Right lobe of liver (tissue), 6 donors: ENCODE data around the gene TCF12. TPM values are rescaled to one million over a fixed set of nuclear protein-coding genes. Genes with fewer than 3 reads are reported as not detected.

Experiments
- ATAC-seq, 4 donors: fragments of 200-7000 bp; cut with Tn5 transposase; one replicate each; pipeline ENCODE4 v1.9.1; 2020; ENCODE audit warnings: mild to moderate bottlenecking in 4 of 4, moderate library complexity in 4 of 4
- DNase-seq, 3 donors: peaks; one replicate each; pipeline ENCODE4 v3.0.0-alpha.2; 2020
- H3K27ac ChIP-seq, 3 donors: fragments of 200-600 bp; one replicate each; pipeline ENCODE4 v1.8.0; 2022
- H3K27me3 ChIP-seq, 2 donors: fragments of 200-600 bp; one replicate each; pipeline ENCODE4 v1.8.0; 2022
- H3K36me3 ChIP-seq, 4 donors: fragments of 200-600 bp; sonication (generic) in 1 of 4; one replicate each; pipeline versions ENCODE4 v1.5.1 to v1.8.0; 2017 to 2022; ENCODE audit warnings: control low read depth in 1 of 4
- H3K4me1 ChIP-seq, 4 donors: fragments of 200-600 bp; sonication (generic) in 1 of 4; one replicate each; pipeline versions ENCODE4 v1.5.1 to v1.8.0; 2017 to 2022; ENCODE audit warnings: control low read depth in 1 of 4
- H3K4me3 ChIP-seq, 3 donors: fragments of 200-600 bp; one replicate each; pipeline ENCODE4 v1.8.0; 2022
- H3K9me3 ChIP-seq, 4 donors: fragments of 200-600 bp; sonication (generic) in 1 of 4; one replicate each; pipeline versions ENCODE4 v1.5.1 to v1.8.0; 2017 to 2022; ENCODE audit warnings: control low read depth in 1 of 4
- POLR2A ChIP-seq: fragments of 450-650 bp; IDR thresholded peaks from one replicate; pipeline ENCODE4 v1.6.1; 2017; ENCODE audit warnings: antibody characterized with exemption, mild to moderate bottlenecking
- WGBS: methylation state at CpG from one replicate; pipeline ENCODE4 v1.1.6; 2018; ENCODE audit warnings: low coverage, low lambda C conversion rate; ENCODE audit not compliant: insufficient coverage; ENCODE audit errors: missing lambda C conversion rate; 5-methylcytosine and 5-hydroxymethylcytosine counted together
- intact Hi-C, 2 donors: fragments of 100-400 bp; cut with DNase I; formaldehyde crosslinking; loops; one replicate each; pipeline versions ENCODE4 v1.11.2 to v1.14.1; 2022
- total RNA-seq, 6 experiments: library from RNA; depleted of rRNA in 2 of 6; stranded (reverse); fragments of >200 nt in 2 of 6; fragmentation: NEBNext Ultra II Directional in 3 of 6; extraction: Animal tissue kit (Norgen Biotek cat#: 25700) in 3 of 6; gene quantifications; one replicate each; pipeline versions ENCODE4 v1.1.0 to v1.2.4, GENCODE V29; 2016 to 2023
- TF ChIP-seq, protein P1 (sequence below), 4 donors: fragments of 200-600 bp in 3 of 4; fragments of 450-650 bp in 1 of 4; IDR thresholded peaks; one replicate each; pipeline versions ENCODE4 v1.5.1 to v1.8.0; 2016 to 2022; ENCODE audit warnings: antibody characterized with exemption in 4 of 4, mild to moderate bottlenecking in 2 of 4
- donor health status: DM: no; HTN: yes; CAD: no.
- donor health status: DM: no; HTN: no; CAD: no.
- donor health status: DM: no; HTN: no; CAD: no.
- donor health status: DM: no; HTN: yes; CAD: no.
- donor health status: DM: no; HTN: yes; CAD: no.

The TCF12 gene
- total RNA-seq, 6 experiments from 2014 or later = 28.9 to 41.9 (median 35.3) TPM

GRCh38 chr15:57122080-57122840 is 203.8 kb downstream of the TCF12 start:
- DNase-seq = no peak
- Histone ChIP-seq H3K9me3 (no peaks in the 10 kb centered on the region), H3K4me1 (peaks cover 0 to 4% (median 0%) of the 10 kb centered on the region in 4 donors), H3K4me3 (no peak overlapping the region), H3K27ac (no peak overlapping the region), H3K36me3 (no peaks in the 10 kb centered on the region), H3K27me3 (no peaks in the 10 kb centered on the region)
- no peak for ATAC-seq
- no peak for TF ChIP-seq POLR2A
- TF ChIP-seq, protein P1, sequence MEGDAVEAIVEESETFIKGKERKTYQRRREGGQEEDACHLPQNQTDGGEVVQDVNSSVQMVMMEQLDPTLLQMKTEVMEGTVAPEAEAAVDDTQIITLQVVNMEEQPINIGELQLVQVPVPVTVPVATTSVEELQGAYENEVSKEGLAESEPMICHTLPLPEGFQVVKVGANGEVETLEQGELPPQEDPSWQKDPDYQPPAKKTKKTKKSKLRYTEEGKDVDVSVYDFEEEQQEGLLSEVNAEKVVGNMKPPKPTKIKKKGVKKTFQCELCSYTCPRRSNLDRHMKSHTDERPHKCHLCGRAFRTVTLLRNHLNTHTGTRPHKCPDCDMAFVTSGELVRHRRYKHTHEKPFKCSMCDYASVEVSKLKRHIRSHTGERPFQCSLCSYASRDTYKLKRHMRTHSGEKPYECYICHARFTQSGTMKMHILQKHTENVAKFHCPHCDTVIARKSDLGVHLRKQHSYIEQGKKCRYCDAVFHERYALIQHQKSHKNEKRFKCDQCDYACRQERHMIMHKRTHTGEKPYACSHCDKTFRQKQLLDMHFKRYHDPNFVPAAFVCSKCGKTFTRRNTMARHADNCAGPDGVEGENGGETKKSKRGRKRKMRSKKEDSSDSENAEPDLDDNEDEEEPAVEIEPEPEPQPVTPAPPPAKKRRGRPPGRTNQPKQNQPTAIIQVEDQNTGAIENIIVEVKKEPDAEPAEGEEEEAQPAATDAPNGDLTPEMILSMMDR (IDR thresholded peaks at IDR 0.05) = no peak
- intact Hi-C loops = no loop called here
- 46% methylated on average over 2 of the region's 2 CpGs for WGBS

DNA sequence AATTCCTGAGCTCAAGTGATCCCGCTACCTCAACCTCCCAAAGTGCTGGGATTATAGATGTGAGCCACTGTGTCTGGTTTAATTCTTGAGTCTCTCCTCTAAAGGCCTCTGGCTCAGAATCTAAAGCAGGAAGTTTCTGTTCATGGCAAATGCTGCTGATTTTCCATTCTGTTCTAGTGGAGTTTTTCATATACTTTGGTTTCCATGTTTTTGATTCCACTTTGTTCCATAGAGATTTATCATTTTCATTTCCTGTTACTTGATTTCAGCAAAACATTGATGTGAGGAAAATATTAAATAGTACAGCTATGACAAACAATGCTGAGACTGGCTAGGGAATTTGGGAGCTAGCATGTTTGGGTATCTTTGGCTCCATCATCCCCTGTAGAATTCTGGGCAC is 205.6 kb downstream of the TCF12 start:
- DNase-seq (no peak), ATAC-seq (no peak)
- intact Hi-C loops = no loop called here
- Histone ChIP-seq H3K4me3 (no peak overlapping the region), H3K27ac (no peak overlapping the region), H3K9me3 (no peaks in the 10 kb centered on the region), H3K36me3 (no peaks in the 10 kb centered on the region), H3K27me3 (no peaks in the 10 kb centered on the region), H3K4me1 (peaks cover 0 to 4% (median 0%) of the 10 kb centered on the region in 4 donors)
- TF ChIP-seq, protein P1 (IDR thresholded peaks at IDR 0.05) = no peak
- no peak for TF ChIP-seq POLR2A
- no CpG with 5 or more reads among the region's 1 CpG for WGBS

- Histone ChIP-seq H3K27me3 (no peaks in the 10 kb centered on the region), H3K9me3 (no peaks in the 10 kb centered on the region), H3K27ac (no peak overlapping the region), H3K36me3 (no peaks in the 10 kb centered on the region), H3K4me1 (no peaks in the 10 kb centered on the region), H3K4me3 (no peak overlapping the region)
- ATAC-seq (no peak), DNase-seq (no peak)
- WGBS = 96% methylated on average over 3 of the region's 3 CpGs
- TF ChIP-seq, protein P1 (IDR thresholded peaks at IDR 0.05) = no peak
- TF ChIP-seq POLR2A = no peak
- intact Hi-C loops = no loop called here
These were observed 210.6 kb downstream of the TCF12 start for GRCh38 chr15:57129064-57129463.

DNA sequence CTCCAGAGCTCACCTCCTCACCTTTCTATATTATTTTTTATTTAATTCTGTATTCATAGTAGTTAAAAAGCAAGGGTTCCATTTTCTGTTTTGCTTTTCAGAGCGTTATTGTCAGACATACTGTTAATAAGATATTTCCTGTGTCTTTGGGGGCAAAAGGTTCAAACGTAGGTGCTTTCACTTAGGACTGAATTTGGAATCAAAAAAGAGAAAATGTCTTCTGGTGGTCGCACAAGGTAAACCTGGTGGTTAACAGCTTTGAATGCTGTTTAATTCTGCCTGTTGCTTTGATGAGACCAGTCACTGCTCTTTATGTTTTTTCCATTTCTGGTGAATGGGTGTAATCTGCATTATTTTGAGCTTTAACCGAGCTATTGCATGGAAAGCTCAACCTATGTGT is 212.5 kb downstream of the TCF12 start:
- intact Hi-C loops = loop anchor here in 1 of 2 donors (10.0 kb wide), 1 partner anchor 216 kb away; the partner anchor contains the start of gene TCF12

More for the DNA sequence above, 212.5 kb downstream of the TCF12 start:
- Histone ChIP-seq H3K27ac (no peak overlapping the region), H3K36me3 (no peaks in the 10 kb centered on the region), H3K9me3 (no peaks in the 10 kb centered on the region), H3K27me3 (no peaks in the 10 kb centered on the region), H3K4me1 (peaks cover 0 to 5% (median 0%) of the 10 kb centered on the region in 4 donors), H3K4me3 (no peak overlapping the region)
- WGBS = 75% methylated on average over 4 of the region's 4 CpGs
- ATAC-seq (no peak), DNase-seq (no peak)
- TF ChIP-seq, protein P1 (IDR thresholded peaks at IDR 0.05) = no peak
- TF ChIP-seq POLR2A = no peak
